HCT116 (cell line): Measurements from ENCODE around the gene PREX1. TPM values are rescaled to one million over a fixed set of nuclear protein-coding genes. Genes with fewer than 3 reads are reported as not detected.

ENCODE experiments used
- ATAC-seq: fragments of 200-7000 bp; cut with Tn5 transposase; 2 replicates; pipeline ENCODE4 v1.9.1; 2020; ENCODE audit warnings: mild to moderate bottlenecking, moderate library complexity
- BruUV-seq: library from RNA; stranded (reverse); fragments of 400-500 nt; replicated peaks from 2 replicates; lab custom pipeline; 2021; lab: Mats Ljungman, UMichigan
- CTCF ChIA-PET: fragments of 300-600 bp; sonication (Branson Sonifier 250); formaldehyde crosslinking; loops from one replicate; lab custom pipeline; 2021; ENCODE audit warnings: antibody characterized with exemption; lab: Charles Lee
- POLR2A ChIA-PET: fragments of 300-600, 350-600 bp; sonication (Branson Sonifier 250); formaldehyde crosslinking; loops from one replicate; lab custom pipeline; 2021; ENCODE audit warnings: antibody characterized with exemption; lab: Charles Lee
- RAD21 ChIA-PET, 2 experiments: fragments of 300-600 bp; sonication (Branson Sonifier 250); formaldehyde crosslinking; loops; one replicate each; lab custom pipeline; 2023; ENCODE audit warnings: low total read pairs in 2 of 2; ENCODE audit not compliant: uncharacterized antibody in 2 of 2, unreplicated experiment in 2 of 2, low non-redundant PET in 1 of 2; lab: Charles Lee
- DNase-seq: peaks from one replicate; pipeline ENCODE4 v3.0.0-alpha.2; 2010; ENCODE audit warnings: low read depth, low spot score
- H2AFZ ChIP-seq: fragments of 200-600 bp; shearing (Covaris generic), sonication (generic); 2 replicates; pipeline ENCODE4 v1.6.1; 2017; ENCODE audit warnings: low read depth, mixed run types, mixed read lengths, antibody characterized with exemption, low read length; ENCODE audit not compliant: poor library complexity, severe bottlenecking
- H3K27ac ChIP-seq: 2 replicates; pipeline ENCODE4 v1.5.1; 2012; ENCODE audit warnings: low read depth, low read length
- H3K27me3 ChIP-seq: fragments of 200-600 bp; sonication (generic); 2 replicates; pipeline ENCODE4 v1.6.1; 2016; ENCODE audit warnings: mixed run types, low read length, mixed read lengths; ENCODE audit not compliant: insufficient read depth
- H3K36me3 ChIP-seq, 2 experiments: fragments of 200-500 bp in 1 of 2; fragments of 200-600 bp in 1 of 2; sonication (Bioruptor generic) in 1 of 2; sonication (generic) in 1 of 2; 2 replicates each; pipeline versions ENCODE4 v1.5.1 to v1.6.1; 2014 to 2016; ENCODE audit warnings: low read length in 2 of 2, inconsistent platforms in 1 of 2, mixed read lengths in 1 of 2, mixed run types in 1 of 2; ENCODE audit not compliant: insufficient read depth in 2 of 2, control insufficient read depth in 1 of 2
- H3K4me1 ChIP-seq, 2 experiments: fragments of 200-600 bp in 1 of 2; sonication (generic) in 1 of 2; 2 replicates each; pipeline versions ENCODE4 v1.5.1 to v1.6.1; 2012 to 2017; ENCODE audit warnings: low read length in 2 of 2, inconsistent platforms in 1 of 2, mild to moderate bottlenecking in 1 of 2, mixed read lengths in 1 of 2, mixed run types in 1 of 2, moderate library complexity in 1 of 2; ENCODE audit not compliant: insufficient read depth in 2 of 2, control insufficient read depth in 1 of 2
- H3K4me2 ChIP-seq: fragments of 200-600 bp; sonication (generic); 2 replicates; pipeline ENCODE4 v1.6.1; 2017; ENCODE audit warnings: mixed run types, low read length, mixed read lengths
- H3K4me3 ChIP-seq, 2 experiments: fragments of 200-600 bp in 1 of 2; sonication (generic) in 1 of 2; replicated peaks in 1 of 2; 2 replicates each; pipeline ENCODE4 v1.5.1; 2011 to 2016; ENCODE audit warnings: low read length in 2 of 2, control low read depth in 1 of 2, low read depth in 1 of 2, mild to moderate bottlenecking in 1 of 2, mixed read lengths in 1 of 2, mixed run types in 1 of 2
- H3K79me2 ChIP-seq: fragments of 200-600 bp; sonication (generic); 2 replicates; pipeline ENCODE4 v1.6.1; 2017; ENCODE audit warnings: mild to moderate bottlenecking, mixed run types, low read length, moderate library complexity, mixed read lengths; ENCODE audit not compliant: insufficient read depth
- H3K9ac ChIP-seq: fragments of 200-600 bp; sonication (generic); 2 replicates; pipeline ENCODE4 v1.6.1; 2016; ENCODE audit warnings: low read length, mixed read lengths
- H3K9me2 ChIP-seq: fragments of 200-600 bp; sonication (generic), shearing (Covaris generic); 2 replicates; pipeline ENCODE4 v1.6.1; 2017; ENCODE audit warnings: mixed run types, mild to moderate bottlenecking, moderate library complexity; ENCODE audit not compliant: insufficient read depth
- H3K9me3 ChIP-seq, 2 experiments: fragments of 200-500 bp in 1 of 2; fragments of 200-600 bp in 1 of 2; sonication (Bioruptor generic) in 1 of 2; sonication (generic) in 1 of 2; 2 replicates each; pipeline ENCODE4 v1.6.1; 2014 to 2017; ENCODE audit warnings: low read length in 2 of 2, mixed read lengths in 2 of 2, inconsistent platforms in 1 of 2, low read depth in 1 of 2, mild to moderate bottlenecking in 1 of 2, mixed run types in 1 of 2, moderate library complexity in 1 of 2; ENCODE audit not compliant: control insufficient read depth in 1 of 2, insufficient read depth in 1 of 2
- H4K20me1 ChIP-seq: fragments of 200-600 bp; sonication (generic), shearing (Covaris generic); 2 replicates; pipeline ENCODE4 v1.6.1; 2017; ENCODE audit warnings: mixed run types, mild to moderate bottlenecking, moderate library complexity; ENCODE audit not compliant: insufficient read depth
- CEBPB ChIP-seq: IDR thresholded peaks from 2 replicates; pipeline ENCODE4 v1.6.1; 2012; ENCODE audit warnings: low read depth
- EGR1 ChIP-seq: IDR thresholded peaks from 2 replicates; pipeline ENCODE4 v1.6.1; 2012; ENCODE audit warnings: low read depth
- EZH2 ChIP-seq: fragments of 200-600 bp; sonication (generic); IDR thresholded peaks from 2 replicates; pipeline ENCODE4 v1.6.1; 2017; ENCODE audit warnings: antibody characterized with exemption, mixed run types
- EZH2phosphoT487 ChIP-seq: fragments of 200-600 bp; IDR thresholded peaks from 2 replicates; pipeline ENCODE4 v1.6.1; 2018; ENCODE audit warnings: antibody characterized with exemption, borderline replicate concordance
- FOSL1 ChIP-seq: IDR thresholded peaks from 2 replicates; pipeline ENCODE4 v1.6.1; 2012; ENCODE audit warnings: low read depth
- POLR2AphosphoS5 ChIP-seq: IDR thresholded peaks from 2 replicates; pipeline ENCODE4 v1.6.1; 2011; ENCODE audit warnings: mild to moderate bottlenecking, low read depth, low read length, moderate library complexity
- SRF ChIP-seq: IDR thresholded peaks from 2 replicates; pipeline ENCODE4 v1.6.1; 2012; ENCODE audit warnings: low read depth
- TCF7L2 ChIP-seq: IDR thresholded peaks from 2 replicates; pipeline ENCODE4 v1.7.0; 2011; ENCODE audit warnings: borderline replicate concordance, inconsistent platforms; ENCODE audit not compliant: insufficient read depth, insufficient read length; ENCODE audit errors: extremely low read depth
- YY1 ChIP-seq: IDR thresholded peaks from 2 replicates; pipeline ENCODE4 v1.6.1; 2011; ENCODE audit warnings: low read length, low read depth, moderate library complexity, mild to moderate bottlenecking; ENCODE audit not compliant: insufficient replicate concordance; ENCODE audit errors: extremely low read depth
- ZFX ChIP-seq: fragments of 450-650 bp; IDR thresholded peaks from 2 replicates; pipeline ENCODE4 v1.6.1; 2017
- ZNF274 ChIP-seq: fragments of 200-500 bp; sonication (Bioruptor generic); IDR thresholded peaks from 2 replicates; pipeline ENCODE4 v1.6.1; 2014; ENCODE audit warnings: mild to moderate bottlenecking, low read depth, low read length, inconsistent platforms
- intact Hi-C: fragments of 100-400 bp; cut with micrococcal nuclease; formaldehyde crosslinking; loops from 2 replicates; pipeline ENCODE4 v1.10.0; 2022
- total RNA-seq: library from RNA; stranded (reverse); gene quantifications from one replicate; pipeline ENCODE4 v1.2.1, GENCODE V29; 2021; ENCODE audit not compliant: unreplicated experiment
- TF ChIP-seq, protein P1 (sequence below): IDR thresholded peaks from 2 replicates; pipeline ENCODE4 v1.6.1; 2011; ENCODE audit warnings: mild to moderate bottlenecking, low read length, moderate library complexity; ENCODE audit not compliant: insufficient replicate concordance; ENCODE audit errors: extremely low read depth
- TF ChIP-seq, protein P2 (sequence below): IDR thresholded peaks from 2 replicates; pipeline ENCODE4 v1.6.1; 2012; ENCODE audit warnings: low read depth
- TF ChIP-seq, protein P3 (sequence below): IDR thresholded peaks from 2 replicates; pipeline ENCODE4 v1.6.1; 2012

The PREX1 gene
- total RNA-seq, 1 experiment from 2014 or later, result 6.1 TPM

DNA sequence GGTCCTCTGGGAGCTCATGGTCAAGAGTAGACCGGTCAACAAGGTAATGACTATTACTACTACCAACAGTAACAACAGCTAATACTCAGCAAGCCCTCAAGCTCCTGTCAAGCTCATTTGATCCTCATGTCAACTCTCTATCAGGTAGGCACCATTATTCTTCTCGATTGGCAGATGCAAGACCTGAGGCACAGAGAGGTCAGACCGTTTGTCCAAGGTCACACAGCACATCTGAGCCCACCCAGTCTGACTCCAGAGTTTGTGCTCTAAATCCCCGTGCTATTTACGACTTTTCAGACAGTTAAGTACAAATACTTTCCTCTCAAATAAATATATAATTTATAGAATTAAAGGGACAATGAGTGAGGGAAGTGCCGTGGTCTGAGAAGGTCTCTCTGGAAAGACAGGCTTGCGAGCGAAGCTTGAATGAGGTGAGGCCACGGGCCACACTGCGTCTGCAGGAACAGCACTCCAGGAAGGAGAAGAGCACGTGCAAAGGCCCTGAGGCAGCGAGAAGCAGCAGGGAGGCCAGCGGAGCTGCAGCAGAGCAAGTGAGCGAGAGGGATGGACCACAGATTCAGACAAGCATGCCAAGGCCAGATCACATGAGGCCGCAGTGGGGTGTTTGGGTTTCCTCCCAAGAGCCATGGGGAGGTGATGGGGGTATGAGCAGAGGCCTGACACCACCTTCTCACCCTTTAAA is 117.3 kb downstream of the PREX1 start:
- H3K4me2 ChIP-seq, result no peak overlapping the region
- no peak overlapping the region for H2AFZ ChIP-seq
- no peaks in the 10 kb centered on the region for H4K20me1 ChIP-seq
- no peak for DNase-seq
- no peaks in the 10 kb centered on the region for H3K4me1 ChIP-seq
- no peaks in the 10 kb centered on the region for H3K9me2 ChIP-seq
- ChIA-PET RAD21 (no interaction called here), CTCF (no interaction called here), POLR2A (no interaction called here)
- H3K27ac ChIP-seq, result no peak overlapping the region
- no peak overlapping the region for H3K4me3 ChIP-seq
- no peaks in the 10 kb centered on the region for H3K9me3 ChIP-seq
- no peaks in the 10 kb centered on the region for H3K27me3 ChIP-seq
- TF ChIP-seq EZH2phosphoT487 (no peak), TCF7L2 (no peak), EGR1 (no peak), SRF (no peak), ZNF274 (no peak), POLR2AphosphoS5 (no peak), CEBPB (no peak), EZH2 (no peak), ZFX (no peak), FOSL1 (no peak), YY1 (no peak)
- TF ChIP-seq, protein P1, sequence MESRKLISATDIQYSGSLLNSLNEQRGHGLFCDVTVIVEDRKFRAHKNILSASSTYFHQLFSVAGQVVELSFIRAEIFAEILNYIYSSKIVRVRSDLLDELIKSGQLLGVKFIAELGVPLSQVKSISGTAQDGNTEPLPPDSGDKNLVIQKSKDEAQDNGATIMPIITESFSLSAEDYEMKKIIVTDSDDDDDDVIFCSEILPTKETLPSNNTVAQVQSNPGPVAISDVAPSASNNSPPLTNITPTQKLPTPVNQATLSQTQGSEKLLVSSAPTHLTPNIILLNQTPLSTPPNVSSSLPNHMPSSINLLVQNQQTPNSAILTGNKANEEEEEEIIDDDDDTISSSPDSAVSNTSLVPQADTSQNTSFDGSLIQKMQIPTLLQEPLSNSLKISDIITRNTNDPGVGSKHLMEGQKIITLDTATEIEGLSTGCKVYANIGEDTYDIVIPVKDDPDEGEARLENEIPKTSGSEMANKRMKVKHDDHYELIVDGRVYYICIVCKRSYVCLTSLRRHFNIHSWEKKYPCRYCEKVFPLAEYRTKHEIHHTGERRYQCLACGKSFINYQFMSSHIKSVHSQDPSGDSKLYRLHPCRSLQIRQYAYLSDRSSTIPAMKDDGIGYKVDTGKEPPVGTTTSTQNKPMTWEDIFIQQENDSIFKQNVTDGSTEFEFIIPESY, result no peak
- TF ChIP-seq, protein P2, sequence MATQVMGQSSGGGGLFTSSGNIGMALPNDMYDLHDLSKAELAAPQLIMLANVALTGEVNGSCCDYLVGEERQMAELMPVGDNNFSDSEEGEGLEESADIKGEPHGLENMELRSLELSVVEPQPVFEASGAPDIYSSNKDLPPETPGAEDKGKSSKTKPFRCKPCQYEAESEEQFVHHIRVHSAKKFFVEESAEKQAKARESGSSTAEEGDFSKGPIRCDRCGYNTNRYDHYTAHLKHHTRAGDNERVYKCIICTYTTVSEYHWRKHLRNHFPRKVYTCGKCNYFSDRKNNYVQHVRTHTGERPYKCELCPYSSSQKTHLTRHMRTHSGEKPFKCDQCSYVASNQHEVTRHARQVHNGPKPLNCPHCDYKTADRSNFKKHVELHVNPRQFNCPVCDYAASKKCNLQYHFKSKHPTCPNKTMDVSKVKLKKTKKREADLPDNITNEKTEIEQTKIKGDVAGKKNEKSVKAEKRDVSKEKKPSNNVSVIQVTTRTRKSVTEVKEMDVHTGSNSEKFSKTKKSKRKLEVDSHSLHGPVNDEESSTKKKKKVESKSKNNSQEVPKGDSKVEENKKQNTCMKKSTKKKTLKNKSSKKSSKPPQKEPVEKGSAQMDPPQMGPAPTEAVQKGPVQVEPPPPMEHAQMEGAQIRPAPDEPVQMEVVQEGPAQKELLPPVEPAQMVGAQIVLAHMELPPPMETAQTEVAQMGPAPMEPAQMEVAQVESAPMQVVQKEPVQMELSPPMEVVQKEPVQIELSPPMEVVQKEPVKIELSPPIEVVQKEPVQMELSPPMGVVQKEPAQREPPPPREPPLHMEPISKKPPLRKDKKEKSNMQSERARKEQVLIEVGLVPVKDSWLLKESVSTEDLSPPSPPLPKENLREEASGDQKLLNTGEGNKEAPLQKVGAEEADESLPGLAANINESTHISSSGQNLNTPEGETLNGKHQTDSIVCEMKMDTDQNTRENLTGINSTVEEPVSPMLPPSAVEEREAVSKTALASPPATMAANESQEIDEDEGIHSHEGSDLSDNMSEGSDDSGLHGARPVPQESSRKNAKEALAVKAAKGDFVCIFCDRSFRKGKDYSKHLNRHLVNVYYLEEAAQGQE, result no peak
- TF ChIP-seq, protein P3, sequence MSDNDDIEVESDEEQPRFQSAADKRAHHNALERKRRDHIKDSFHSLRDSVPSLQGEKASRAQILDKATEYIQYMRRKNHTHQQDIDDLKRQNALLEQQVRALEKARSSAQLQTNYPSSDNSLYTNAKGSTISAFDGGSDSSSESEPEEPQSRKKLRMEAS, result no peak
- no peak for ATAC-seq
- no peaks in the 10 kb centered on the region for H3K36me3 ChIP-seq
- H3K79me2 ChIP-seq, result no peaks in the 10 kb centered on the region
- intact Hi-C loops, result no loop called here
- no TSS peak for BruUV-seq
- H3K9ac ChIP-seq, result no peak overlapping the region
